OCI-LY1 (cell line): ENCODE data around the gene CNBD2.
A peak's percentile ranks its signal among the peaks of the same experiment; 100 is the strongest.
"Not testable (repeated sequence)": the region's sequence is repeated elsewhere in the genome, so short reads cannot be mapped to it uniquely, and the experiment has no call there.

Experiments used
- H2AFZ ChIP-seq: fragments of 200-600 bp; sonication (generic), shearing (Covaris generic); 2 replicates; pipeline ENCODE4 v1.6.0; 2014; ENCODE audit warnings: antibody characterized with exemption, mild to moderate bottlenecking, low read length
- H3F3A ChIP-seq: fragments of 200-600 bp; sonication (generic), shearing (Covaris generic); 2 replicates; pipeline ENCODE4 v1.6.0; 2014; ENCODE audit warnings: mild to moderate bottlenecking, antibody characterized with exemption, low read length, moderate library complexity; ENCODE audit not compliant: insufficient read depth
- H3K27ac ChIP-seq: fragments of 200-600 bp; sonication (generic); 2 replicates; pipeline ENCODE4 v1.5.1; 2014; ENCODE audit warnings: low read length, mixed run types, mild to moderate bottlenecking, low read depth; ENCODE audit not compliant: poor library complexity, severe bottlenecking
- H3K27me3 ChIP-seq: fragments of 200-600 bp; sonication (generic); 2 replicates; pipeline ENCODE4 v1.6.0; 2014; ENCODE audit warnings: antibody characterized with exemption, mild to moderate bottlenecking, low read length, moderate library complexity; ENCODE audit not compliant: insufficient read depth
- H3K36me3 ChIP-seq: fragments of 200-600 bp; sonication (generic); 2 replicates; pipeline ENCODE4 v1.6.1; 2014; ENCODE audit warnings: mild to moderate bottlenecking, antibody characterized with exemption, low read length, moderate library complexity, mixed read lengths; ENCODE audit not compliant: insufficient read depth
- H3K4me1 ChIP-seq: fragments of 200-600 bp; sonication (generic); 2 replicates; pipeline ENCODE4 v1.5.1; 2014; ENCODE audit warnings: mild to moderate bottlenecking, low read length, moderate library complexity; ENCODE audit not compliant: insufficient read depth, severe bottlenecking
- H3K4me2 ChIP-seq: fragments of 200-600 bp; sonication (generic), shearing (Covaris generic); 2 replicates; pipeline ENCODE4 v1.6.1; 2014; ENCODE audit warnings: low read length
- H3K4me3 ChIP-seq: fragments of 200-600 bp; sonication (generic); 2 replicates; pipeline ENCODE4 v1.5.1; 2014; ENCODE audit warnings: low read length, low read depth, mild to moderate bottlenecking, mixed read lengths; ENCODE audit not compliant: poor library complexity, severe bottlenecking
- H3K79me2 ChIP-seq: fragments of 200-600 bp; shearing (Covaris generic); 2 replicates; pipeline ENCODE4 v1.6.1; 2016; ENCODE audit warnings: mixed run types, low read length, mixed read lengths; ENCODE audit not compliant: insufficient read depth
- H3K9ac ChIP-seq: fragments of 200-600 bp; sonication (generic), shearing (Covaris generic); 2 replicates; pipeline ENCODE4 v1.6.1; 2014; ENCODE audit warnings: mild to moderate bottlenecking, low read length, mixed read lengths
- H3K9me2 ChIP-seq: fragments of 200-600 bp; sonication (generic), shearing (Covaris generic); 2 replicates; pipeline ENCODE4 v1.6.1; 2014; ENCODE audit warnings: low read depth, mild to moderate bottlenecking, low read length, mixed read lengths
- H3K9me3 ChIP-seq: fragments of 200-600 bp; shearing (Covaris generic); 2 replicates; pipeline ENCODE4 v1.6.1; 2014; ENCODE audit warnings: low read length, mixed read lengths
- H4K20me1 ChIP-seq: fragments of 200-600 bp; sonication (generic), shearing (Covaris generic); 2 replicates; pipeline ENCODE4 v1.6.0; 2016; ENCODE audit warnings: mild to moderate bottlenecking, low read length; ENCODE audit not compliant: insufficient read depth
- CTCF ChIP-seq: fragments of 200-600 bp; sonication (generic), shearing (Covaris generic); IDR thresholded peaks from 2 replicates; pipeline ENCODE4 v1.5.1; 2017; ENCODE audit warnings: mild to moderate bottlenecking, antibody characterized with exemption, low read length, moderate library complexity, mixed read lengths
- EZH2 ChIP-seq: fragments of 200-600 bp; sonication (generic), shearing (Covaris generic); IDR thresholded peaks from 2 replicates; pipeline ENCODE4 v1.8.0; 2017; ENCODE audit warnings: borderline replicate concordance, mixed run types, mild to moderate bottlenecking, antibody characterized with exemption, low read length, moderate library complexity, mixed read lengths

Gene CNBD2

GRCh38 chr20:35994994-35995453 is 26.6 kb downstream of the CNBD2 start:
- Histone ChIP-seq H3K9me3 (no peaks in the 10 kb centered on the region), H3K9me2 (no peaks in the 10 kb centered on the region), H3F3A (no peaks in the 10 kb centered on the region), H2AFZ (no peak overlapping the region), H3K4me1 (no peaks in the 10 kb centered on the region), H3K4me3 (no peak overlapping the region), H3K36me3 (no peaks in the 10 kb centered on the region), H3K27ac (no peak overlapping the region), H4K20me1 (no peaks in the 10 kb centered on the region), H3K27me3 (no peaks in the 10 kb centered on the region), H3K4me2 (no peak overlapping the region), H3K79me2 (no peaks in the 10 kb centered on the region), H3K9ac (no peak overlapping the region)
- TF ChIP-seq EZH2 (no peak), CTCF (peak; percentile 90)

GRCh38 chr20:35996492-35996891 is 28.1 kb downstream of the CNBD2 start:
- not testable (repeated sequence) for H3K27me3 ChIP-seq, H3K4me2 ChIP-seq, H3K79me2 ChIP-seq, H3K27ac ChIP-seq, H4K20me1 ChIP-seq, H3K9me2 ChIP-seq, H3K4me1 ChIP-seq, H2AFZ ChIP-seq, H3K9me3 ChIP-seq, H3K36me3 ChIP-seq, H3F3A ChIP-seq, H3K9ac ChIP-seq, H3K4me3 ChIP-seq

- not testable (repeated sequence) for H3K9me2 ChIP-seq, H3K79me2 ChIP-seq, H3K9ac ChIP-seq
Observed at GRCh38 chr20:36001331-36001730, 32.9 kb downstream of the CNBD2 start.

GRCh38 chr20:36002855-36003254 is 34.5 kb downstream of the CNBD2 start:
- no peak overlapping the region for H3K27ac ChIP-seq

More at GRCh38 chr20:36001331-36001730, 32.9 kb downstream of the CNBD2 start:
- H3K9me3 ChIP-seq, H3F3A ChIP-seq, H3K27ac ChIP-seq, H3K4me1 ChIP-seq, H3K4me2 ChIP-seq, H2AFZ ChIP-seq, H4K20me1 ChIP-seq, H3K4me3 ChIP-seq, H3K36me3 ChIP-seq, H3K27me3 ChIP-seq: not testable (repeated sequence)

More at GRCh38 chr20:36002855-36003254, 34.5 kb downstream of the CNBD2 start:
- no peak for TF ChIP-seq EZH2
- TF ChIP-seq CTCF, result no peak
- Histone ChIP-seq H3K9me3 (peaks cover 3% of the 10 kb centered on the region; the same call in 1 of the 2 replicates), H3K36me3 (no peaks in the 10 kb centered on the region), H3K27me3 (no peaks in the 10 kb centered on the region), H3K9ac (no peak overlapping the region), H2AFZ (no peak overlapping the region), H4K20me1 (no peaks in the 10 kb centered on the region), H3F3A (no peaks in the 10 kb centered on the region), H3K79me2 (no peaks in the 10 kb centered on the region), H3K4me2 (no peak overlapping the region), H3K4me1 (no peaks in the 10 kb centered on the region), H3K9me2 (no peaks in the 10 kb centered on the region), H3K4me3 (no peak overlapping the region)
